Mucosa of descending colon (tissue), 3 donors: Measurements from ENCODE around the gene ZNF326. TPM values are rescaled to one million over a fixed set of nuclear protein-coding genes. Genes with fewer than 3 reads are reported as not detected.
A peak's percentile ranks its signal among the peaks of the same experiment; 100 is the strongest.

Source experiments
- ATAC-seq: fragments of 200-7000 bp; cut with Tn5 transposase; one replicate; pipeline ENCODE4 v1.9.1; 2020; ENCODE audit warnings: mild to moderate bottlenecking, moderate library complexity
- DNase-seq, 3 donors: peaks; one replicate each; pipeline ENCODE4 v3.0.0-alpha.2; 2020
- H3K36me3 ChIP-seq: fragments of 200-600 bp; one replicate; pipeline ENCODE4 v1.8.0; 2021; ENCODE audit warnings: low read depth, mild to moderate bottlenecking
- H3K4me1 ChIP-seq: fragments of 200-600 bp; one replicate; pipeline ENCODE4 v1.8.0; 2021; ENCODE audit warnings: low read depth, mild to moderate bottlenecking
- H3K4me3 ChIP-seq: fragments of 200-600 bp; one replicate; pipeline ENCODE4 v1.8.0; 2021; ENCODE audit warnings: mild to moderate bottlenecking
- H3K9me3 ChIP-seq: fragments of 200-600 bp; one replicate; pipeline ENCODE4 v1.8.0; 2021; ENCODE audit warnings: mild to moderate bottlenecking
- intact Hi-C, 2 donors: fragments of 100-400 bp; cut with DNase I in 1 of 2; cut with micrococcal nuclease in 1 of 2; formaldehyde crosslinking; loops; one replicate each; pipeline versions ENCODE4 v1.11.0 to v1.11.1; 2022; cut with DNase I, micrococcal nuclease
- total RNA-seq, 3 donors: library from RNA; stranded (reverse); fragmentation: NEBNext Ultra II Directional in 2 of 3; extraction: Animal tissue kit (Norgen Biotek cat#: 25700) in 2 of 3; gene quantifications; one replicate each; pipeline versions ENCODE4 v1.2.1 to v1.2.4, GENCODE V29; 2021 to 2023
- TF ChIP-seq, protein P1 (sequence below): fragments of 200-600 bp; IDR thresholded peaks from one replicate; pipeline ENCODE4 v1.8.0; 2022; ENCODE audit warnings: antibody characterized with exemption, mild to moderate bottlenecking
- donor health status: DM: no; HTN: no; CAD: no; lungs with moderate emphysema.
- donor health status: DM: no; HTN: no; CAD: no.
- donor health status: DM: no; HTN: yes; CAD: no.

ZNF326 gene
- total RNA-seq, 3 donors from 2014 or later, result 25.8 to 41.5 (median 40.1) TPM

DNA sequence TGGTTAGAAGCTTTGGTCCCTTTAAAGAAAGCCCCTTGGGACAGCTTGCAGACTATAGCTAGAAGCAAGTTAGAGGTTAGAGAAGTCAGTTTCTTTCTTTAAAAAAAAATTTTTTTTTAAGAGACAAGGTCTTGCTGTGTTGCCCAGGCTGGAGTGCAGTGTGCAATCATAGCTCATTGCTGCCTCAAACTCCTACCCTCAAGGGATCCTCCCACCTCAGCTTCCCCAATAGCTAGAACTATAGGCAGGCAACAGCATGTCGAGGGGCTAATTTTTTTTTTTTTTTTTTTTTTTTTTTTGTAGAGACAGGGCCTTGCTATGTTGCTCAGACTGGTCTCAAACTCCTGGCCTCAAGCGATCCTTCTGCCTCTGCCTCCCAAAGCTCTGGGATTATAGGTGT is 44.2 kb upstream of the ZNF326 start:
- intact Hi-C loops, result no loop called here

DNA sequence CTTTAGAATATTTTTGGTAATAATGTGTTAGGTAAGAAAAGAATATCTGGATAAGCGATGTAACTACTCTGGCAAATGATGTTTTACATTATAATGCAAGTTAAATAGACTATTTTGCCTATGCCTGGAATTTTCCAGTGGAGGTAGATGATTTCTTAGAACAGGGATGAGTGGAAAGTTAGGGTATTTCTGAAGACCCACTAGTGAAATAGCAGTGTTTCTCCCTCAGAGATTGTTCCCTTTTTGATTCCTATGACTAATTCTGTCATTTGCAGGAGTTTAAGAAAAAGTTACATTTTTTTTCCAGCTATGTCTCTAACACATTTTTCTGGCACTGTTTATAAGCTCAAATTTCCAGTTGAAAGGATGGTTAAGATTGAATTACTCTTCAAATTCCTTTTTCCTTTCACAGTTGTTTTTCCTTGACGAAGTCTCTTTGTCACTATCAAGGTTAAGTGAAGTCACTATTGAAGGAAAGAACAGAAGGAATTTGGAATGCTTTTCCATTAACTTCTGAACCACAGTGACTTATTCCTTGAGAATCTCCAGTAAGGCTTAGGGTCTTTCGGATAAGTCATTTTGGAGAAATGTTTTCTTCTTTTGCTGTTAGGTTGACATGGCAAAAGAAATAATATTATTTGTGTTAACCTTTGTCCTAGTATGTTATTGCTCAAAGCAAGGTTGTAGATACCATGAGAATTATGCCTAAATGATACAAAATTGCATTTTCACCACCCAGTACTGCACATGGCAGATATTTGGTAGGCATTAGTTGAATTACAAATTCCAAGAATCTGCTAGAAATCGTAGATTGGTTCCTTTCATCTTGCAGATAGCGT is 42.9 kb upstream of the ZNF326 start:
- no peaks in the 10 kb centered on the region for H3K9me3 ChIP-seq
- peaks cover 16% of the 10 kb centered on the region for H3K4me1 ChIP-seq
- no peak overlapping the region for H3K4me3 ChIP-seq
- TF ChIP-seq, protein P1, sequence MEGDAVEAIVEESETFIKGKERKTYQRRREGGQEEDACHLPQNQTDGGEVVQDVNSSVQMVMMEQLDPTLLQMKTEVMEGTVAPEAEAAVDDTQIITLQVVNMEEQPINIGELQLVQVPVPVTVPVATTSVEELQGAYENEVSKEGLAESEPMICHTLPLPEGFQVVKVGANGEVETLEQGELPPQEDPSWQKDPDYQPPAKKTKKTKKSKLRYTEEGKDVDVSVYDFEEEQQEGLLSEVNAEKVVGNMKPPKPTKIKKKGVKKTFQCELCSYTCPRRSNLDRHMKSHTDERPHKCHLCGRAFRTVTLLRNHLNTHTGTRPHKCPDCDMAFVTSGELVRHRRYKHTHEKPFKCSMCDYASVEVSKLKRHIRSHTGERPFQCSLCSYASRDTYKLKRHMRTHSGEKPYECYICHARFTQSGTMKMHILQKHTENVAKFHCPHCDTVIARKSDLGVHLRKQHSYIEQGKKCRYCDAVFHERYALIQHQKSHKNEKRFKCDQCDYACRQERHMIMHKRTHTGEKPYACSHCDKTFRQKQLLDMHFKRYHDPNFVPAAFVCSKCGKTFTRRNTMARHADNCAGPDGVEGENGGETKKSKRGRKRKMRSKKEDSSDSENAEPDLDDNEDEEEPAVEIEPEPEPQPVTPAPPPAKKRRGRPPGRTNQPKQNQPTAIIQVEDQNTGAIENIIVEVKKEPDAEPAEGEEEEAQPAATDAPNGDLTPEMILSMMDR, result no peak
- no peak for ATAC-seq
- no peak for DNase-seq
- H3K36me3 ChIP-seq, result no peaks in the 10 kb centered on the region
- intact Hi-C loops, result no loop called here

More for the DNA sequence above, 44.2 kb upstream of the ZNF326 start:
- TF ChIP-seq, protein P1, result no peak
- no peaks in the 10 kb centered on the region for H3K36me3 ChIP-seq
- no peaks in the 10 kb centered on the region for H3K9me3 ChIP-seq
- peaks cover 16% of the 10 kb centered on the region for H3K4me1 ChIP-seq
- no peak for ATAC-seq
- no peak overlapping the region for H3K4me3 ChIP-seq
- DNase-seq, result no peak

DNA sequence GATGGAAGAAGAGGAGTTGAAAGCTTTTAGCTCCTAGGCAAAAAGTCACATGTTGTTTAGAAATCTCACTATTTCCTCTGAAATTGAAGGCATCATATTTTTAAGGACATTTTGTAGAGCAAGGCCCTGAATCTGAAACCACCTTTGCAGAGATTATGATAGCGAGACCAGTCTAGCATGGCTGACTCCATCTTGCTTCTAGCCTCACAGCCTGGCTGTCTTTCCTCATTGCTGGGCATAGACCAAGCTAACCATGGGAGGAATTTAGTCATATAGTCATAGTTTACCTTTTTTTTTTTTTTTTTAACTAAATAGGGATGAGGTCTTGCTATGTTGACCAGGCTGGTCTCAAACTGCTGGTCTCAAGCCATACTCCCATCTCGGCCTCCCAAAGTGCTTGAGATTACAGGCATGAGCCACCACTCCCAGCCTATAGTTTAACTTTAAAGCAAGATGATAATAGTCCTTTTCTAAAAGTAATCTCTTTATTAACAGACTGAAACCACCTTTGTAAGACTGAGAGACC is 42.2 kb upstream of the ZNF326 start:
- TF ChIP-seq, protein P1, result no peak
- Histone ChIP-seq H3K36me3 (no peaks in the 10 kb centered on the region), H3K4me1 (peaks cover 16% of the 10 kb centered on the region), H3K9me3 (no peaks in the 10 kb centered on the region), H3K4me3 (no peak overlapping the region)
- DNase-seq (no peak), ATAC-seq (no peak)
- intact Hi-C loops, result no loop called here

DNA sequence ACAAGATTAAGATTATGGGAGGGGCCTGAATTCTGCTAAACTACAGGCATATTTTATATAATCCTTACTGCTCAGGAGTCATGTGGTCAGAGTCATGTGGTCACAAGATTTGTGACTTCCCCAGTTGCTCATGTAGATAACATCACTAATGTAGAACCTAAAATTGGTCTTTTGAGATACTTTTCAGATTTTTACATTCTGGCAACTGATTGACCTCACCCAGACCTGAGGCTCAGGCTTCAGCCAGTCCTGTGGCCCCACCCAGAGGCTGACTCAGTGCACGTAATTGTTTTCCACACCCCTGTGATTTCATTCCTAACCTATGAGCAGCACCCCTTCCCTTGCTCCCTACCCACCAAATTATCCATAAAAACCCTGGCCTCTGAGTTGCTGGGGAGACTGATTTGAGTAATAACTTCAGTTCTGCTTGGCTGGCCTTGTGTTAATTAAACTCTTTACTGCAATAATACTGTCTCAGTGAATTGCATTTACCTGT is 41.7 kb upstream of the ZNF326 start:
- Histone ChIP-seq H3K4me1 (peaks cover 16% of the 10 kb centered on the region), H3K4me3 (no peak overlapping the region), H3K36me3 (no peaks in the 10 kb centered on the region), H3K9me3 (no peaks in the 10 kb centered on the region)
- intact Hi-C loops, result no loop called here
- TF ChIP-seq, protein P1, result no peak
- ATAC-seq (peak; percentile 97), DNase-seq (peak; percentile 64 to 79 (median 72))

DNA sequence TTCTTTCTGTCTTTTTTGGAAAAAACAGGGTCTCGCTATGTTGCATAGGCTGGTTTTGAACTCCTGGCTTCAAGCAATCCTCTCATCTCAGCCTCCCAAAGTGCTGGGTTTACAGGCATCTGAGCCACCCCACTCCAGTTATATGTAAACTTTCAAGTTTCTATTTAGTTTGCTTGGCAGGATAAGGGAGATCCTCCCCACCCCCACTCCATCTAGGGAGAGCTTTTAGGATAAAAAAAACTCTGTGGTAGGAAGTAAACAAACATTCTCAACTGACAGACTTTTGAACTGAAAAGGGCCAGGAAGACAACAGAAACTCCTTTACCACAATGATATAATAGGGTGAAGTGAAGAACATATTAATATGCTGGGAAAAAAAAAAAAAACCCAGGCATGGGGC is 41.0 kb upstream of the ZNF326 start:
- no peak for ATAC-seq
- Histone ChIP-seq H3K4me1 (peaks cover 16% of the 10 kb centered on the region), H3K36me3 (no peaks in the 10 kb centered on the region), H3K9me3 (no peaks in the 10 kb centered on the region), H3K4me3 (no peak overlapping the region)
- TF ChIP-seq, protein P1, result no peak
- no peak for DNase-seq
- intact Hi-C loops, result no loop called here
